ENCODE measurements around the gene MED15.

GRCh38 chr22:20580179-20580578 lies 72.8 kb downstream of the MED15 start:
- no peak for TF ChIP-seq CTCF (IDR thresholded peaks at IDR 0.05)
- TF ChIP-seq POLR2A (IDR thresholded peaks at IDR 0.05) = no peak

Measured in uterus (tissue), 2 donors.